HG03558 (cell line): ENCODE results near the gene SLC39A3.

Experiments
- ATAC-seq: cut with Tn5 transposase; IDR thresholded peaks from one replicate; pipeline ENCODE4 v1.9.1; 2021; ENCODE audit warnings: moderate number of reproducible peaks; ENCODE audit not compliant: unreplicated experiment; ENCODE audit errors: extremely low read depth

The SLC39A3 gene

GRCh38 chr19:2711172-2711874 lies 28.5 kb downstream of the SLC39A3 start:
- ATAC-seq: no peak

DNA sequence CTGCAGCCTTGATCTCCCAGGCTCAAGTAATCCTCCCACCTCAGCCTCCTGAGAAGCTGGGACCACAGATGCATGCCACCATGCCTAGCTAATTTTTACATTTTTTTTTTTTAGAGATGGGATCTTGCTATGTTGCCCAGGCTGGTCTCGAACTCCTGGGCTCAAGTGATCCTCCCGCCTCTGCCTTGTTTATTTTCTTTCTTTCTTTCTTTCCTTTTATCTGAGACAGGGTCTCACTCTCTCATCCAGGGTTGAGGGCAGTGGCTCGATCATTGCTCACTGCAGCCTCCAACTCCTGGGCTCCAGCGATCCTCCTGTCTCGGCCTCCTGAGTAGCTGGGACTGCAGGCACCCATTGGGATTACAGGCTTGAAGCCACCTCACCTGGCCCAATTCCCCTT lies 33.6 kb downstream of the SLC39A3 start:
- ATAC-seq: no peak

DNA sequence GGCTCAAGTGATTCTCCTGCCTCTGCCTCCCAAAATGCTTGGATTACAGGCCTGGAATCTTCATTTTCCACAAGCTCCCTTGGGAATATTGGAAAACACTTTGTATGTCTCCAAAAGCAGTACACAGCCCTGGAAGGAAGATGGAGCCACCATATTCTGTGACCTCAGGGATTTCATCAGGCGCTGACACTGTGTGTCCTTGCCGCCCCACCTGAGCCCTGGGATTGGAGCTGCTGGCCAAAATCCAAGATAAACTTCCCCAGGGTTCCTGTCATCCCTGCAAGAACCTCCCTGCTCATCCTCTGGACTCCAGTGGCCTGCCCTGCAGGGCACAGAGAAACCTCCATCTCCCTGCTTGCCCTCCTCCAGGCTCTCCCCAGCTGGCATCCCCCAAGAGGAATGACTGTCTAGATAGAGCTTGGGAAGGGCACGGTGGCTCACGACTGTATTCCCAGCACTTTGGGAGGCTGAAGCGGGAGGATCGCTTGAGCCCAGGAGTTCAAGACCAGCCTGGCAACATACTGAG lies 36.1 kb downstream of the SLC39A3 start:
- no peak for ATAC-seq

DNA sequence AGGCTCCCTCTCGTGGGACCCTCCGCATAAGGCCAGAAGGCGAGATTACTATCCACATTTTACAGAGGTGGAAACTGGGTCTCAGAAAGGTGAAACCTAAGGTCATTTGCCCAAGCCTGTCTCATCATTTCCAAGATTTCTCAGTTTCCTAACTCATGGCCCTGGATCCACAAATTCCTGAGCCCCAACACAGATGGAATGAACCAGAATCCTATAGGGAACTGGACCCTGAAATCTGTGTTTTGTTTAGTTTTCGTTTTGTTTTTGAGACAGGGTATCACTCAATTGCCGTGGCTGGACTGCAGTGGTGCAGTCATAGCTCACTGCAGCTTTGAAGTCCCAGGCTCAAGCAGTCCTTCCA lies 36.8 kb downstream of the SLC39A3 start:
- no peak for ATAC-seq

GRCh38 chr19:2702170-2703076 lies 37.4 kb downstream of the SLC39A3 start, which contains the start of gene GNG7:
TSS of gene GNG7 (minus strand) at chr19:2702694. CDS start at chr19:2520688, 182,006 bp downstream.
- no peak for ATAC-seq

GRCh38 chr19:2701361-2702169 lies 38.3 kb downstream of the SLC39A3 start:
- no peak for ATAC-seq

DNA sequence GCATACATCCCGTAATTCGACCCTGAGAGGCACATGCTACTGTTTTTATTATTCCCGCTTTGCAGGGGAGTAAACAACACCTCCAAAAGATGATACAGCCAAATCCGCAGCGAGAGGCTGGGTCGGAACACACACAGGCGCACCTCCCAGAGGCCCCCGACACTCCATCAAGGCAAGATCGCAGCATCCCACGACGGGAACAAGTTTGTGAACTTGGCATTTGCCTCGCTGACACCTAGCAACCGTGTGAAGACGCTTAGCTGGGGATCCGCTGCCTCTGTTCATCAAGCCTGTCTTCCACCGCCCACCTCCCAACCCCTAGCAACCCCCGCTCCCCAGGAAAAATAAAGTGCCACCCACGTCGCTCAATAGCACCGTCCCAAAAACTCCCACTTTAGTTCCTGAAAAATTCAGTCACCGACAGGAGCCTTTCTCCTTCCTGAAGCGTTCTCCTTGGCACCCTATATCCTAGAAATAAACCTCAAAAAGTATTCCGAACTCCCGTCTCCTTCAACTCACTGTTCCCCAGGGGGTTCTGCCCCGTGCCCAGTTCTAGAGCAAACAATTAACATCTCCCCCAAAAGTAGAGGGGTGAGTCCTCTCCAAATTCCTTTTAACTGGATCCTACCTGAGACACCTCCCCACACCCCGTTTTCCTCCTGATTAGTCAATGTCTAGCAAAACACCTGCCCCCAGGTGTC lies 39.0 kb downstream of the SLC39A3 start:
- no peak for ATAC-seq

- no peak for ATAC-seq
Measured at GRCh38 chr19:2699413-2700140, 40.2 kb downstream of the SLC39A3 start.

GRCh38 chr19:2694196-2694595 lies 45.6 kb downstream of the SLC39A3 start:
- no peak for ATAC-seq

DNA sequence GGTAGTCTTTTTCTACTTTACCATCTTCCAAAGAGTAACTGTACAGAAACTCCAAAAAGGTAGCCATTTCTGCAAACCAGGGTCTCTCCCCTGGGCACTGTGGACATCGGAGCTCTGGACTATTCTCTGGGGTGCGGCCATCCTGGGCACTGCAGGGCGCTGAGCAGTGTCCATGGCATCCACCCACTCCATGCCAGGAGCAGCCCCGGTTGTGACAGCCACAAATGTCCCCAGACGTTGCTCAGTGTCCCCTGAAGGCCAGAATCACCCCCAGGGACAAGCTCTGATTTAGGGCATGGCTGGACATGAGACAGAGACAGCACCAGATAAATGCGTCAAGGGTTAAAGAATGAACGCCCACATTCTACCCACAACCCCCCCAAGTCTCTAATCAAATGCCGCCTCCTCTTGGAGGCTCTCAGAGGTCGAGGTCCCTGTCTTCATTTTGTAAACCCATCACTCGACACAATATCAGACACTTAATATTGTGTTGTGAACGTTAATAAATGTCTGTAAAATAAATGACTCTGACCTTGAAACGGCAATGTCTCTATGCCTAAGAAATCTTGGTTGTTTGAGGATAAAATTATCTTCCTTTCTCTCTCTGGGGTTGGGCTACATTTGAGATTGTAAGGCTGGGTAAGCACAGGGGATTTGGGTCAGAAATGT lies 46.2 kb downstream of the SLC39A3 start:
- ATAC-seq: no peak

- ATAC-seq: no peak
Measured at GRCh38 chr19:2691951-2692350, 47.9 kb downstream of the SLC39A3 start.

GRCh38 chr19:2690856-2691255 lies 49.0 kb downstream of the SLC39A3 start:
- ATAC-seq: no peak

DNA sequence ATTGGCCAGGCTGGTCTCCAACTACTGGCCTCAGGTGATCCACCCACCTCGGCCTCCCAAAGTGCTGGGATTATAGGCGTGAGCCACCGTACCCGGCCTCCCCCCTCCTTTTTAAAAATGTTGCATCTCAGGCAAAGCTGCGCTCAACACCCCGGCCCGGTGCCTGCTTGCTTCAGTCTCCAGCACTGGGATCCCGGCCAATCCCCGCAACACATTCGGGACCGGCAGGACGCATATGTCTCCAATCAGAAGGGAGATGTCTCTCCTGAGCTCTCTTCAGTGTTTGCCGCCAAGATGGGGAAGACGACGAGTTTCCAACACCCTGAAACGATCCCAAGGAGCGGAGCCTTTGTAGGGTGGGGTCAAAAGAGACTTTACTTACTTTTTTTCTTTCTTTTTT lies 53.5 kb downstream of the SLC39A3 start:
- ATAC-seq: no peak

GRCh38 chr19:2685204-2685704 lies 54.6 kb downstream of the SLC39A3 start:
- ATAC-seq: no peak

GRCh38 chr19:2683430-2684003 lies 56.3 kb downstream of the SLC39A3 start:
- no peak for ATAC-seq
